Smooth muscle cell (in vitro differentiated cells): ENCODE results near the gene C10orf143. TPM values are rescaled to one million over a fixed set of nuclear protein-coding genes. Genes with fewer than 3 reads are reported as not detected.

Experiments
- DNase-seq: peaks from one replicate; lab custom pipeline; 2025; ENCODE audit not compliant: unreplicated experiment; lab: John Stamatoyannopoulos, UW
- H2AFZ ChIP-seq: fragments of 200-600 bp; sonication (generic); 2 replicates; pipeline ENCODE4 v1.6.0; 2016; ENCODE audit warnings: antibody characterized with exemption, low read depth, mild to moderate bottlenecking
- H3F3A ChIP-seq: fragments of 200-600 bp; sonication (generic); 2 replicates; pipeline ENCODE4 v1.6.0; 2017; ENCODE audit warnings: antibody characterized with exemption, low read depth
- H3K27ac ChIP-seq: fragments of 200-600 bp; sonication (generic); 2 replicates; pipeline ENCODE4 v1.5.1; 2016; ENCODE audit warnings: low read depth, mild to moderate bottlenecking
- H3K27me3 ChIP-seq: fragments of 200-600 bp; sonication (generic); 2 replicates; pipeline ENCODE4 v1.6.1; 2016; ENCODE audit warnings: low read depth, mild to moderate bottlenecking
- H3K36me3 ChIP-seq: fragments of 200-600 bp; sonication (generic); 2 replicates; pipeline ENCODE4 v1.5.1; 2016; ENCODE audit warnings: low read depth
- H3K4me1 ChIP-seq: fragments of 200-600 bp; sonication (generic); 2 replicates; pipeline ENCODE4 v1.5.1; 2016; ENCODE audit warnings: low read depth
- H3K4me2 ChIP-seq: fragments of 200-600 bp; sonication (generic); 2 replicates; pipeline ENCODE4 v1.6.0; 2016; ENCODE audit warnings: mild to moderate bottlenecking
- H3K4me3 ChIP-seq: fragments of 200-600 bp; sonication (generic); 2 replicates; pipeline ENCODE4 v1.5.1; 2016; ENCODE audit warnings: mild to moderate bottlenecking
- H3K79me2 ChIP-seq: fragments of 200-600 bp; sonication (generic); 2 replicates; pipeline ENCODE4 v1.6.0; 2016; ENCODE audit warnings: low read depth, mild to moderate bottlenecking
- H3K9ac ChIP-seq: fragments of 200-600 bp; sonication (generic); 2 replicates; pipeline ENCODE4 v1.6.0; 2016; ENCODE audit warnings: low read depth
- H3K9me3 ChIP-seq: fragments of 200-600 bp; sonication (generic); replicated peaks from 2 replicates; pipeline ENCODE4 v1.5.1; 2016; ENCODE audit warnings: low read depth
- H4K20me1 ChIP-seq: fragments of 200-600 bp; sonication (generic); 2 replicates; pipeline ENCODE4 v1.6.0; 2016; ENCODE audit warnings: low read depth
- WGBS: methylation state at CpG from one replicate; pipeline ENCODE4 v1.1.7; 2016; ENCODE audit warnings: low lambda C conversion rate; 5-methylcytosine and 5-hydroxymethylcytosine counted together
- polyA plus RNA-seq: library from polyadenylated mRNA; unstranded; fragments of >200 nt; fragmentation: Nextera tagmentation; extraction: Ambion mirVana; gene quantifications from 2 replicates; pipeline ENCODE4 v1.2.1, GENCODE V29; 2016
- total RNA-seq: library from RNA; depleted of rRNA; stranded (reverse); fragments of >200 nt; gene quantifications from 2 replicates; pipeline ENCODE4 v1.2.3, GENCODE V29; 2014
- TF ChIP-seq, protein P1 (sequence below): fragments of 200-600 bp; sonication (generic); IDR thresholded peaks from 2 replicates; pipeline ENCODE4 v1.5.1; 2017; ENCODE audit warnings: borderline replicate concordance, mild to moderate bottlenecking, antibody characterized with exemption; ENCODE audit not compliant: insufficient read depth, poor library complexity, severe bottlenecking

Gene C10orf143
- total and polyA plus RNA-seq, 2 experiments from 2014 or later = 2.0 TPM; not detected in 1

DNA sequence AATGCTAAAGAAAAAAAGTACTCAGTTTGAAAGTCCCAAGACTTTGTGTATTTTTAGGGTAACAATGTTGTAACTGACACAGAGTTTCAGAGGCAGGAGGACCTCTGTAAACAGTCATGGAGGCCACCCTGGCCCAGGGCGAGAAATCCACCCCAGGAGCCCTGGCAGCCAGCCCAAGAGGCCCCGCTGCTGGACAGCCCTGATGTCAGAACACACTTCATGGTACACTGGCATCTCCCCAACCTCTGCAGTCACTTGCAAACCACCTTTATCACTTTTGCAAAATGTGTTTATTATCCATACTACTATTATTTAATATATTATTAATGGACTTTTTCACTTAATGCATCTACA, 30.2 kb downstream of the C10orf143 start:
- TF ChIP-seq, protein P1, sequence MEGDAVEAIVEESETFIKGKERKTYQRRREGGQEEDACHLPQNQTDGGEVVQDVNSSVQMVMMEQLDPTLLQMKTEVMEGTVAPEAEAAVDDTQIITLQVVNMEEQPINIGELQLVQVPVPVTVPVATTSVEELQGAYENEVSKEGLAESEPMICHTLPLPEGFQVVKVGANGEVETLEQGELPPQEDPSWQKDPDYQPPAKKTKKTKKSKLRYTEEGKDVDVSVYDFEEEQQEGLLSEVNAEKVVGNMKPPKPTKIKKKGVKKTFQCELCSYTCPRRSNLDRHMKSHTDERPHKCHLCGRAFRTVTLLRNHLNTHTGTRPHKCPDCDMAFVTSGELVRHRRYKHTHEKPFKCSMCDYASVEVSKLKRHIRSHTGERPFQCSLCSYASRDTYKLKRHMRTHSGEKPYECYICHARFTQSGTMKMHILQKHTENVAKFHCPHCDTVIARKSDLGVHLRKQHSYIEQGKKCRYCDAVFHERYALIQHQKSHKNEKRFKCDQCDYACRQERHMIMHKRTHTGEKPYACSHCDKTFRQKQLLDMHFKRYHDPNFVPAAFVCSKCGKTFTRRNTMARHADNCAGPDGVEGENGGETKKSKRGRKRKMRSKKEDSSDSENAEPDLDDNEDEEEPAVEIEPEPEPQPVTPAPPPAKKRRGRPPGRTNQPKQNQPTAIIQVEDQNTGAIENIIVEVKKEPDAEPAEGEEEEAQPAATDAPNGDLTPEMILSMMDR = no peak
- 88% methylated on average over 2 of the region's 2 CpGs for WGBS
- H3K4me3 ChIP-seq = no peak overlapping the region
- no peak overlapping the region for H2AFZ ChIP-seq
- no peaks in the 10 kb centered on the region for H3K27me3 ChIP-seq
- no peak overlapping the region for H3K9ac ChIP-seq
- H3K27ac ChIP-seq = no peak overlapping the region
- H3K79me2 ChIP-seq = no peaks in the 10 kb centered on the region
- no peak for DNase-seq
- H3K9me3 ChIP-seq = no peaks in the 10 kb centered on the region
- no peak overlapping the region for H3K4me2 ChIP-seq
- no peaks in the 10 kb centered on the region for H3K36me3 ChIP-seq
- no peaks in the 10 kb centered on the region for H3F3A ChIP-seq
- H3K4me1 ChIP-seq = no peaks in the 10 kb centered on the region
- H4K20me1 ChIP-seq = no peaks in the 10 kb centered on the region

DNA sequence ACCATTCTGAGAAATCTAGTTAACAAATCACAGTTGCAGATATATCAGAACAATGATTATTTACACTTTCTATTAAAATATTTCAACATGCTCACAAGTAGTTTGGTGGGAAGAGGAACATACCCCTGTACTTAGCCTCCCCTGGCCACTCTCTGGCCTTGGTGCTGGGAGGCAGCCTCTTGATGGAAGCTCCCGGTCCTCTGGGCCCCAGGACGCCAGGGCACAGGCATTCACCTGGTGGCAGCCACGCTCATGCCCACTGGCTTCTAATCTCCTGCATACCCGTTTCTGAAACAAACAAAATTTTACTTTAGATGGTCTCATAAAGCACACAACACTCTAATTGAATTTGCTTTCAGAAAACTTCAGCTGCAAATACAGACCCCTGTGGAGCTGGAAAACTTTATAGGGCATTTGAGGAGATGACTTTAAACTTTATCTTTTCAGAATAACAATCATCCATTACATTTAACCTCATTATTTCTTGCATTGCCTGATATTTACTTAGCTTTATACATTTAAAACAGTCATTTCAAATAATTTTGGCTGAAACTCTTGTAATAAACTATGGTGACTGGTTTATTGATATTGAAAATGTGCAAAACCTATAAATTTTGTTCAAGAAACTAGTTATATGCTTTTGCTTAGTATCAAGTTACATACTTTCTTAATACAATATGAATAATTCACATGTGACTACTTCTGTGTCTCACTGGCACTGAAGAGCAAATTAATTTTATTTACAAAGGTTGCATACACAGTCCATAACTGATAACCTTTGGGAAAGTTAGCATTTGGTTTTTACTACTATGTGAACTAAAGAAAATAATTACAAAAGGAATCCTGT, 30.8 kb downstream of the C10orf143 start:
- Histone ChIP-seq H2AFZ (no peak overlapping the region), H3F3A (no peaks in the 10 kb centered on the region), H3K27ac (no peak overlapping the region), H3K4me2 (no peak overlapping the region), H4K20me1 (no peaks in the 10 kb centered on the region), H3K9me3 (no peaks in the 10 kb centered on the region), H3K27me3 (no peaks in the 10 kb centered on the region), H3K4me1 (no peaks in the 10 kb centered on the region), H3K79me2 (no peaks in the 10 kb centered on the region), H3K4me3 (no peak overlapping the region), H3K36me3 (no peaks in the 10 kb centered on the region), H3K9ac (no peak overlapping the region)
- 85% methylated on average over 4 of the region's 4 CpGs for WGBS
- DNase-seq = no peak
- TF ChIP-seq, protein P1 = no peak

DNA sequence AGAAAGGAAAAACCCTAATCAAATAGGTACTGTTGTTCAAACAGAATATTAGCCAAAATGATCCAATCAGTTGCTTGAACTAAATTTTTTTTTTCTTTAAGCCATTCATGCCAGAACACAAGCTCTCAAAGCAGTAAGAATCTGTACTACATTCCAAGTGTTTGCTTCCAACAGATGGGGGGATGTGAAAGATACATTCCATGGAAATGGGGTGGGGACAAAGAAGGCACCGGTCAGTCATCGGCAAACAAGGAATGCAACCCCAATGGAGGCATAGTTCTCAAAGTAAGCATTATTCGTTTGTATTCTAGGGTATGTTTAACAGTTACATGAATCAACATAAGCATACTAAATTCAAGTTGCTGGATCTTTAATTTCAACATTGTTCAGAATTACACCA, 32.5 kb downstream of the C10orf143 start:
- no peak for DNase-seq
- Histone ChIP-seq H3K79me2 (no peaks in the 10 kb centered on the region), H3K36me3 (no peaks in the 10 kb centered on the region), H3F3A (no peaks in the 10 kb centered on the region), H4K20me1 (no peaks in the 10 kb centered on the region), H3K4me3 (no peak overlapping the region), H3K9ac (no peak overlapping the region), H3K4me1 (no peaks in the 10 kb centered on the region), H3K4me2 (no peak overlapping the region), H2AFZ (no peak overlapping the region), H3K9me3 (no peaks in the 10 kb centered on the region), H3K27me3 (no peaks in the 10 kb centered on the region), H3K27ac (no peak overlapping the region)
- 84% methylated on average over 3 of the region's 3 CpGs for WGBS
- TF ChIP-seq, protein P1 = no peak

DNA sequence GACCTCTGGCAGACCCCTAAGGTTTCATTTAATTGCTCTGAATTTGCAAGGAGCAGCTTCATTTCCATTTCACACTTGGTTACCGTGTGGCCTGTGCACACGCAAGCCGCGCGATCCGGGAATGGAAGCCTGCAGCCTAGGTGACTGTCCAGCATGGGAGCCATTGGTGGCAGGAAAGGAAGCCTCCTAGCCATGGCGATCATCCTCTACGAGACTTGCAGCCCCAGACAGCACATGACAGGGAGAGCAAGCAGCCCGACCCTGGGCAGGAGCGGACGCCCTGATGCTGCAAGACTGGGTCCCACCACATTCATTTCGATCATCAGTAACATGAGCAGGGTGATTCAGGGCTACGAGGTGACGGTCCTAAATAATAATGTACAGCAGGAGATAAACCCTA, 33.9 kb downstream of the C10orf143 start:
- Histone ChIP-seq H3K9me3 (peaks cover 3% of the 10 kb centered on the region), H3K36me3 (no peaks in the 10 kb centered on the region), H3K4me1 (no peaks in the 10 kb centered on the region), H3K9ac (no peak overlapping the region), H3F3A (no peaks in the 10 kb centered on the region), H3K79me2 (no peaks in the 10 kb centered on the region), H2AFZ (no peak overlapping the region), H4K20me1 (no peaks in the 10 kb centered on the region), H3K27ac (no peak overlapping the region), H3K4me3 (no peak overlapping the region), H3K4me2 (no peak overlapping the region), H3K27me3 (no peaks in the 10 kb centered on the region)
- WGBS = 97% methylated on average over 14 of the region's 14 CpGs
- TF ChIP-seq, protein P1 = no peak
- no peak for DNase-seq
